HFF-Myc (cell line): ENCODE data around the gene CDC42EP3.

Source experiments
- DNase-seq: peaks from one replicate; pipeline ENCODE4 v3.0.0-alpha.2; 2011; ENCODE audit warnings: low read depth; ENCODE audit errors: extremely low read depth
- H3K4me3 ChIP-seq: replicated peaks from 2 replicates; pipeline ENCODE4 v1.5.1; 2011; ENCODE audit warnings: low read depth, mild to moderate bottlenecking, control low read depth, low read length
- CTCF ChIP-seq: IDR thresholded peaks from 2 replicates; pipeline ENCODE4 v1.5.1; 2012; ENCODE audit warnings: mild to moderate bottlenecking, low read depth, low read length, control low read depth; ENCODE audit errors: missing control alignments

The CDC42EP3 gene

DNA sequence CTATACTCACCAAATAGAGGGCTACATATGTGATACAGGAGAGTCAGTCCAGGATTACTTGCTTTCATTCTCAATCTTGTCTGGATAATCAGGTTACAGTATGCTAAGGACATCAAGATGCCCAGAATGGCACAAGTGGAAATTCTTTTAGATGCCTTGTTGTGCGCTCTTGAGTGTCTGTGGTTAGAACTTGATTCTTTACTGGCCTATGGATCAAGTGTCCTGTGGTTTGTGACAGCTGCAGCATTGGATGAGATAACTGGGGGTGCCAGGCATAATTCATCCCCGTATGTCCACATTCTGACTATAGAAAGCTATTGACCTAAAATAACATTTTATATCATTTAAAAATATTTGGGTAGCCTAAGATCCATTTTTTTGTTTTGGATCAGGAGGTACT is 40.1 kb downstream of the CDC42EP3 start:
- no peak overlapping the region for H3K4me3 ChIP-seq
- no peak for DNase-seq
- TF ChIP-seq CTCF, result no peak

DNA sequence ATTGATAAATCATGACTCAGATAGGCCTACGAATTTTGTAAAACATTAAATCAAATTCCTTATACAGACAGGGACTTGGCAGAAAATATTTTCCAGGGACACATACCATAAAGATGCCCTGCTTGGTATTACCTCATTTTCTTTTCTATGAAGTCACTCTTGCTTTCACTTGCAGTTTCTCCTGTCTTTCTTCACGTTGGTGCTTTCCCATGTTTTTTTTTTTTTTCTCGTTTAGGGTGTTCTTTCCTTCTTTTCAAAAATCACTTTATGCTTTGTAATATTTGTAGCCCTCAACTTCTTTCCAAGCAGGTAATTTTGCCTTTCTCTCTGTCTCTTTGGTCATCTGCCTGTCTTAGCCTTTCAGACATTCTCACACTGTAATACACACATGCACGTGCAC is 40.7 kb downstream of the CDC42EP3 start:
- DNase-seq, result no peak
- TF ChIP-seq CTCF, result no peak
- no peak overlapping the region for H3K4me3 ChIP-seq

DNA sequence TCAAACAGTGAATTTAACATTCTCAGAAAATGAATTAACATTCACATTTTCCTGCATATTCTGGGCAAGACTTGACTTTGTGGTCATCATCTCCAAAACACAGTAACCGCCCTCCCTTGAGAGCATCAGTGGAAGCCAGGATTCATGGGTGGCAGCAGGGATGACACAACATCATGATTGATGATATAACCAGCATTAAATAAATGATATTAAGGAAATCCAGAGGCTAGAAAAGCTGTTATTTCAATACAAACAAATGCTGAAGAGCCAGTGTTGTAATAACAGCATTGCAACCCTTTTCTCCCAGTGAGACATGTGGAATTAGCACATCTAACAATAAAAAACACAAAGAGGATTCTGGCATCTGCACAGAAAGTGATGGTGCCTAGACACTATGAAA is 41.1 kb downstream of the CDC42EP3 start:
- no peak overlapping the region for H3K4me3 ChIP-seq
- no peak for TF ChIP-seq CTCF
- DNase-seq, result no peak

DNA sequence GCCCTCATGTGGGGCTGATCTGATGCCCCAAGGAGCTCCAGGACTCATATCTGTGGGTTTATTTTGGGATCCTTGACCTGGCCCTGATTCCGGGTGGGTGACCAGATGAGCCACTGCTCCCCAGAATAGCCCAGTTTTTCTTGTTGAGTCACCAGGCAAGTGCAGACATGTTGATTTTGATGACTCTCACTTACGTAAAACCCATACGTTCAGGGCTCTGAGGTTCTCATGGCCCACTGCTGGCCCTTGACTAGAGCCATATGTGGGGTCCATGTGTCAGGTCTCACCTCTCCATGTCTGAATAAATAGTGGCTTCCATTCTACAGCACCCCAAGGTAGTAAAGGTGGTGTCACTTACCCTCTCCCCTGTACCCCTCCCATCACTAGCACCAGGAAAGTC is 41.9 kb downstream of the CDC42EP3 start:
- TF ChIP-seq CTCF, result no peak
- no peak overlapping the region for H3K4me3 ChIP-seq
- DNase-seq, result no peak

DNA sequence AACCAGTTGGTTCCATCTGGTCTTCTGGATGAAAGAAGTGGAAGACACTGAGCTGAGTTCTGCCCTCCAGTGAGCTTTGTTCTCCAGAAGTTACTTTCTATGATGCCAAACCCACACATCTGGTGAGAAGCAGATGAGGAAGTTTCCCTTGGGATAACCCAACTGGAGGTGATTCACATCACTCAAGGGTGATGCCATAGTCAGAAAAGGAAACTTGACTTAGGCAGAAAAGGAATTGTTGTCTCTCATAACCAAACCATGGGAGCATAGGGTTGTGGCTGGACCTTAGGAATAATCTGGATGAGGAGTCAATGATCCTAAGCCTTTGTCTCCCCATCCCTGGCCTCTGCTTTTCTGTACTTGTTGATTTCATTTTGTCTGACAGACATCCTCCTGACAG is 43.7 kb downstream of the CDC42EP3 start:
- no peak for DNase-seq
- H3K4me3 ChIP-seq, result no peak overlapping the region
- no peak for TF ChIP-seq CTCF

DNA sequence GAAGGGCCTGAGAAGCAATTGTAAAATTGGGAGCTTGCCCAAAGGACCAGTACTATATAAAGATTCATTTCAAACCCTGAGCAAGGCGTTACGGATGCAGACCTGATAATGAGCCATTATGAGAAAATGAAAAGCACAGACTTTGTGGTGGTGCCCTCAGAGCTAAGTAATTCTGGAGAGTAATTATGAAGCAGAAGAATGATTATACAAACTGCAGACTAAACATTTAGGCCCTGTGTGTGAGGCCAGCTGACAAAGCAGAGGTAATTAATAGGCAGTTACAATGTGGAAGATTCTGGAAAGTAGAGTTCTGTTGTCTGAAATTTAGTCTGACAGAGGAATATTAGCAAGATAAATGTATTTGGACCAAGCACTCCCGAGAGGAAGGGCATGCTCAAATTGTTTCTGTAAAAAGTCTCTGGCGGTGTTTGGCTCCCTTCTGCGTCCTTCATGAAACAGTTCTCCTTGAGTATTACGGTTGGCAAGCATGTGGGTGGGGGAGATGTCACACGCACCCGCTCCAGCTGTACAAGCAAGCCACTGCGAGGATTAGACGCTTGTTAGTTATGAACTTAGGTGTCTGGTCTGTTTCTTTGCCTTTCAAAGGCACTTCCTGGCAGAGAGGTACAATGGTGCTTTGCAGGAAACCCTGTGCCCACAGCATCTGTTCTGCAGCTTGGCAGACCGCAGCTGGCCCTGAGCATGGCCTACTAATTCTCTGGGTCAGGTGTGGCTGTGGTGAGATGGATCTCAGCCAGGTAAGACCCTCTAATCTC is 45.5 kb downstream of the CDC42EP3 start:
- H3K4me3 ChIP-seq, result no peak overlapping the region
- DNase-seq, result no peak
- TF ChIP-seq CTCF, result no peak

GRCh38 chr2:37625156-37625555 is 46.3 kb downstream of the CDC42EP3 start:
- DNase-seq, result no peak
- TF ChIP-seq CTCF, result no peak

More at GRCh38 chr2:37625156-37625555, 46.3 kb downstream of the CDC42EP3 start:
- H3K4me3 ChIP-seq, result no peak overlapping the region
